Neural progenitor cell (in vitro differentiated cells): ENCODE measurements around the gene BEND7. TPM values are rescaled to one million over a fixed set of nuclear protein-coding genes. Genes with fewer than 3 reads are reported as not detected.

Experiments
- DNase-seq: peaks from one replicate; pipeline ENCODE4 v3.0.0-alpha.2; 2016; ENCODE audit warnings: low spot score
- H2AFZ ChIP-seq: fragments of 200-600 bp; sonication (generic); replicated peaks from 2 replicates; pipeline ENCODE4 v1.6.1; 2016; ENCODE audit warnings: antibody characterized with exemption
- H3F3A ChIP-seq: fragments of 200-600 bp; sonication (generic); 2 replicates; pipeline ENCODE4 v1.6.1; 2016; ENCODE audit warnings: antibody characterized with exemption, low read depth
- H3K27ac ChIP-seq: fragments of 200-600 bp; sonication (generic); 2 replicates; pipeline ENCODE4 v1.5.1; 2016; ENCODE audit warnings: mild to moderate bottlenecking
- H3K27me3 ChIP-seq: fragments of 200-600 bp; sonication (generic); 2 replicates; pipeline ENCODE4 v1.6.1; 2016; ENCODE audit warnings: mild to moderate bottlenecking, moderate library complexity
- H3K36me3 ChIP-seq: fragments of 200-600 bp; sonication (generic); 2 replicates; pipeline ENCODE4 v1.5.1; 2016
- H3K4me1 ChIP-seq: fragments of 200-600 bp; sonication (generic); 2 replicates; pipeline ENCODE4 v1.6.1; 2016; ENCODE audit warnings: mixed run types
- H3K4me2 ChIP-seq: fragments of 200-600 bp; sonication (generic); 2 replicates; pipeline ENCODE4 v1.6.1; 2016
- H3K4me3 ChIP-seq: fragments of 200-600 bp; sonication (generic); 2 replicates; pipeline ENCODE4 v1.5.1; 2016
- H3K79me2 ChIP-seq: fragments of 200-600 bp; sonication (generic); 2 replicates; pipeline ENCODE4 v1.6.1; 2016; ENCODE audit warnings: low read depth
- H3K9ac ChIP-seq: fragments of 200-600 bp; sonication (generic); 2 replicates; pipeline ENCODE4 v1.6.1; 2016
- H3K9me3 ChIP-seq: fragments of 200-600 bp; sonication (generic); 2 replicates; pipeline ENCODE4 v1.5.1; 2016; ENCODE audit warnings: low read depth
- H4K20me1 ChIP-seq: fragments of 200-600 bp; sonication (generic); 2 replicates; pipeline ENCODE4 v1.6.1; 2016; ENCODE audit warnings: low read depth
- H3K27ac Mint-ChIP-seq: 3 replicates; pipeline ENCODE4 v1.8.0; 2021; ENCODE audit warnings: mixed read lengths
- H3K27me3 Mint-ChIP-seq: 2 replicates; pipeline ENCODE4 v1.8.0; 2022; ENCODE audit warnings: low read depth, mild to moderate bottlenecking, inconsistent platforms, moderate library complexity, mixed read lengths; ENCODE audit not compliant: insufficient read depth
- H3K36me3 Mint-ChIP-seq: 3 replicates; pipeline ENCODE4 v1.8.0; 2021; ENCODE audit warnings: mixed read lengths
- H3K4me1 Mint-ChIP-seq: 3 replicates; pipeline ENCODE4 v1.8.0; 2021; ENCODE audit warnings: mixed read lengths
- H3K4me3 Mint-ChIP-seq: 3 replicates; pipeline ENCODE4 v1.8.0; 2021; ENCODE audit warnings: mild to moderate bottlenecking, moderate library complexity, mixed read lengths
- H3K9me3 Mint-ChIP-seq: 3 replicates; pipeline ENCODE4 v1.8.0; 2020; ENCODE audit warnings: mixed read lengths
- EZH2 ChIP-seq: fragments of 200-600 bp; sonication (generic); IDR thresholded peaks from 2 replicates; pipeline ENCODE4 v1.6.1; 2017; ENCODE audit warnings: antibody characterized with exemption, mild to moderate bottlenecking, moderate library complexity
- EZH2phosphoT487 ChIP-seq: fragments of 200-600 bp; sonication (generic); IDR thresholded peaks from 2 replicates; pipeline ENCODE4 v1.6.1; 2017; ENCODE audit warnings: antibody characterized with exemption
- total RNA-seq: library from RNA; depleted of rRNA; stranded (reverse); fragments of >200 nt; gene quantifications from 2 replicates; pipeline ENCODE4 v1.2.3, GENCODE V29; 2015; ENCODE audit warnings: low replicate concordance
- TF ChIP-seq, protein P1 (sequence below): fragments of 200-600 bp; sonication (generic); IDR thresholded peaks from 2 replicates; pipeline ENCODE4 v1.5.1; 2017; ENCODE audit warnings: antibody characterized with exemption, mild to moderate bottlenecking

The BEND7 gene
- total RNA-seq, 1 donor from 2014 or later = 7.5 TPM

DNA sequence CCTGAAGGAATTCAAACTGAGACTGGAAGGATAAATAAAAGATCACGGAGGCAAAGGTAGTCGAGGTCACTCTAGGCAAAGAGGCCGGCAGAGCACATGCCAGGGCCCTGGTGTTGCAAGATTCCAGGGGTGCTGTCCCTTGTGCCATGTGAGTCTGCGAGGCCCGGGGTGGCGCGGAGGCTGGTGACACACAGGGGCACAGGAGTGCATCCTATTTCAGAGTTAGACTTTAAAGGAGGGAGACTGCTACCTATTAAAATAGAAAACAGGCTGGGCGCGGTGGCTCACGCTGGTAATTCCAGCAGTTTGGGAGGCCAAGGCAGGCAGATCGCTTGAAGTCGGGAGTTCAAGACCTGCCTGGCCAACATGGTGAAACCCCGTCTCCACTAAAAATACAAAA lies 12.6 kb downstream of the BEND7 start:
- no peaks in the 10 kb centered on the region for H3K79me2 ChIP-seq
- no peak overlapping the region for H3K9ac ChIP-seq
- TF ChIP-seq, protein P1, sequence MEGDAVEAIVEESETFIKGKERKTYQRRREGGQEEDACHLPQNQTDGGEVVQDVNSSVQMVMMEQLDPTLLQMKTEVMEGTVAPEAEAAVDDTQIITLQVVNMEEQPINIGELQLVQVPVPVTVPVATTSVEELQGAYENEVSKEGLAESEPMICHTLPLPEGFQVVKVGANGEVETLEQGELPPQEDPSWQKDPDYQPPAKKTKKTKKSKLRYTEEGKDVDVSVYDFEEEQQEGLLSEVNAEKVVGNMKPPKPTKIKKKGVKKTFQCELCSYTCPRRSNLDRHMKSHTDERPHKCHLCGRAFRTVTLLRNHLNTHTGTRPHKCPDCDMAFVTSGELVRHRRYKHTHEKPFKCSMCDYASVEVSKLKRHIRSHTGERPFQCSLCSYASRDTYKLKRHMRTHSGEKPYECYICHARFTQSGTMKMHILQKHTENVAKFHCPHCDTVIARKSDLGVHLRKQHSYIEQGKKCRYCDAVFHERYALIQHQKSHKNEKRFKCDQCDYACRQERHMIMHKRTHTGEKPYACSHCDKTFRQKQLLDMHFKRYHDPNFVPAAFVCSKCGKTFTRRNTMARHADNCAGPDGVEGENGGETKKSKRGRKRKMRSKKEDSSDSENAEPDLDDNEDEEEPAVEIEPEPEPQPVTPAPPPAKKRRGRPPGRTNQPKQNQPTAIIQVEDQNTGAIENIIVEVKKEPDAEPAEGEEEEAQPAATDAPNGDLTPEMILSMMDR = no peak
- H2AFZ ChIP-seq = no peak overlapping the region
- Mint-ChIP-seq H3K36me3 (peaks cover 6% of the 10 kb centered on the region), H3K27ac (no peak overlapping the region), H3K4me1 (peaks cover 20% of the 10 kb centered on the region), H3K4me3 (no peak overlapping the region), H3K27me3 (peaks cover 2% of the 10 kb centered on the region), H3K9me3 (no peaks in the 10 kb centered on the region)
- H3K27me3 ChIP-seq = no peaks in the 10 kb centered on the region
- no peak overlapping the region for H3K4me3 ChIP-seq
- DNase-seq = no peak
- H3K4me2 ChIP-seq = no peak overlapping the region
- H3K36me3 ChIP-seq = no peaks in the 10 kb centered on the region
- no peak overlapping the region for H3K27ac ChIP-seq
- H3K9me3 ChIP-seq = no peaks in the 10 kb centered on the region
- H3K4me1 ChIP-seq = peaks cover 5% of the 10 kb centered on the region
- no peaks in the 10 kb centered on the region for H4K20me1 ChIP-seq
- no peaks in the 10 kb centered on the region for H3F3A ChIP-seq

GRCh38 chr10:13515467-13515866 lies 13.3 kb downstream of the BEND7 start:
- Mint-ChIP-seq H3K9me3 (no peaks in the 10 kb centered on the region), H3K27me3 (peaks cover 2% of the 10 kb centered on the region)

GRCh38 chr10:13514296-13514695 lies 14.5 kb downstream of the BEND7 start:
- H3K79me2 ChIP-seq = no peaks in the 10 kb centered on the region
- no peak for DNase-seq
- no peak overlapping the region for H3K27ac ChIP-seq
- H3K9me3 ChIP-seq = no peaks in the 10 kb centered on the region
- peaks cover 5% of the 10 kb centered on the region for H3K4me1 ChIP-seq
- H3K9ac ChIP-seq = no peak overlapping the region
- Mint-ChIP-seq H3K4me1 (peaks cover 11% of the 10 kb centered on the region), H3K27ac (no peak overlapping the region), H3K27me3 (no peaks in the 10 kb centered on the region), H3K4me3 (no peak overlapping the region), H3K9me3 (no peaks in the 10 kb centered on the region), H3K36me3 (peaks cover 9% of the 10 kb centered on the region)
- no peak overlapping the region for H3K4me3 ChIP-seq
- no peaks in the 10 kb centered on the region for H3F3A ChIP-seq
- H3K36me3 ChIP-seq = no peaks in the 10 kb centered on the region
- no peak overlapping the region for H3K4me2 ChIP-seq
- H3K27me3 ChIP-seq = no peaks in the 10 kb centered on the region
- no peak overlapping the region for H2AFZ ChIP-seq
- no peaks in the 10 kb centered on the region for H4K20me1 ChIP-seq
- TF ChIP-seq EZH2phosphoT487 (no peak), EZH2 (no peak)
- TF ChIP-seq, protein P1 = no peak

More at GRCh38 chr10:13515467-13515866, 13.3 kb downstream of the BEND7 start:
- Histone ChIP-seq H4K20me1 (no peaks in the 10 kb centered on the region), H2AFZ (no peak overlapping the region), H3K4me1 (peaks cover 5% of the 10 kb centered on the region), H3K27ac (no peak overlapping the region), H3K4me2 (no peak overlapping the region), H3K79me2 (no peaks in the 10 kb centered on the region), H3K36me3 (no peaks in the 10 kb centered on the region), H3K4me3 (no peak overlapping the region), H3F3A (no peaks in the 10 kb centered on the region), H3K9ac (no peak overlapping the region), H3K27me3 (no peaks in the 10 kb centered on the region), H3K9me3 (no peaks in the 10 kb centered on the region)
- Mint-ChIP-seq H3K4me1 (peaks cover 17% of the 10 kb centered on the region), H3K4me3 (no peak overlapping the region), H3K27ac (no peak overlapping the region), H3K36me3 (peaks cover 6% of the 10 kb centered on the region)
- TF ChIP-seq EZH2phosphoT487 (no peak), EZH2 (no peak)
- TF ChIP-seq, protein P1 = no peak
- peak; percentile 24 for DNase-seq
